ENCODE data around the gene ACKR1. TPM values are rescaled to one million over a fixed set of nuclear protein-coding genes. Genes with fewer than 3 reads are reported as not detected.

ACKR1 gene
- total and polyA plus RNA-seq, 2 donors (not counting 3 experiments of a cell fraction or from before 2014, with no cell fraction given), result 0.15 to 1.3 TPM

GRCh38 chr1:159229896-159230295 lies 25.2 kb downstream of the ACKR1 start:
- H3K79me2 ChIP-seq (ENCODE audit: control insufficient read depth, insufficient read depth, low read length), result no peaks in the 10 kb centered on the region
- H3K4me2 ChIP-seq (ENCODE audit: insufficient read depth, low read length), result no peak overlapping the region
- no TSS peak for BruUV-seq (replicated peaks)
- TF ChIP-seq JUN (IDR thresholded peaks at IDR 0.05; ENCODE audit: borderline replicate concordance, insufficient read depth, insufficient read length, low read depth) (no peak), GATA2 (IDR thresholded peaks at IDR 0.05; ENCODE audit: insufficient read depth, insufficient read length, low read depth, low read length) (peak; percentile 57)
- no peak overlapping the region for H2AFZ ChIP-seq (ENCODE audit: low read depth, low read length)
- no peaks in the 10 kb centered on the region for H3K4me1 ChIP-seq (ENCODE audit: control insufficient read depth, extremely low read depth, insufficient read depth, low read length)
- intact Hi-C loops (cut with micrococcal nuclease) (no loop called here), dilution Hi-C loops (cut with MboI; ENCODE audit: extremely low pct_ligation_motif_present, low sequenced_read_pairs) (no loop called here)
- no peaks in the 10 kb centered on the region for H4K20me1 ChIP-seq (replicated peaks; ENCODE audit: control insufficient read depth, extremely low read depth, insufficient read depth, low read length)
- no peak for FAIRE-seq
- H3K9ac ChIP-seq (replicated peaks; ENCODE audit: extremely low read depth, insufficient read depth, low read length), result no peak overlapping the region
- DNase-seq (ENCODE audit: low read depth, low spot score), result peak; percentile 33
- no peaks in the 10 kb centered on the region for H3K27me3 ChIP-seq (ENCODE audit: control insufficient read depth in 2 of 2, insufficient read depth in 2 of 2, low read length in 2 of 2)
- ChIA-PET POLR2A (no interaction called here), CTCF (interaction anchor here (0.8 to 2.7 kb wide), 10 partner anchors 10 to 569 kb away, joined by 3 to 16 read pairs (median 4); no protein-coding TSS in a partner anchor)
- no peak overlapping the region for H3K4me3 ChIP-seq (replicated peaks in 1 of 3; ENCODE audit: insufficient read depth in 1 of 3, low read depth in 1 of 3, low read length in 3 of 3)
- H3K9me3 ChIP-seq (replicated peaks; ENCODE audit: control insufficient read depth, insufficient read depth, low read length), result no peaks in the 10 kb centered on the region
- H3K9me1 ChIP-seq (replicated peaks; ENCODE audit: control insufficient read depth, extremely low read depth, insufficient read depth, low read length), result no peaks in the 10 kb centered on the region
- no peak overlapping the region for H3K27ac ChIP-seq (ENCODE audit: insufficient read depth, low read depth, low read length)
- no peaks in the 10 kb centered on the region for H3K36me3 ChIP-seq (ENCODE audit: control insufficient read depth in 2 of 2, extremely low read depth in 1 of 2, insufficient read depth in 2 of 2, low read length in 2 of 2)

- CTCF ChIA-PET, result interaction anchor here (0.8 to 2.0 kb wide), 4 partner anchors 10 to 536 kb away, joined by 3 to 7 read pairs (median 3); no protein-coding TSS in a partner anchor
- no peak overlapping the region for H2AFZ ChIP-seq (ENCODE audit: low read depth, low read length)
These were observed 35.0 kb downstream of the ACKR1 start for GRCh38 chr1:159239551-159240220.

More at GRCh38 chr1:159239551-159240220, 35.0 kb downstream of the ACKR1 start:
- Histone ChIP-seq H3K4me3 (replicated peaks in 1 of 3; ENCODE audit: insufficient read depth in 1 of 3, low read depth in 1 of 3, low read length in 3 of 3) (no peak overlapping the region), H3K9ac (replicated peaks; ENCODE audit: extremely low read depth, insufficient read depth, low read length) (no peak overlapping the region), H4K20me1 (replicated peaks; ENCODE audit: control insufficient read depth, extremely low read depth, insufficient read depth, low read length) (no peaks in the 10 kb centered on the region), H3K36me3 (ENCODE audit: control insufficient read depth in 2 of 2, extremely low read depth in 1 of 2, insufficient read depth in 2 of 2, low read length in 2 of 2) (no peaks in the 10 kb centered on the region), H3K27ac (ENCODE audit: insufficient read depth, low read depth, low read length) (no peak overlapping the region), H3K9me3 (replicated peaks; ENCODE audit: control insufficient read depth, insufficient read depth, low read length) (no peaks in the 10 kb centered on the region), H3K4me1 (ENCODE audit: control insufficient read depth, extremely low read depth, insufficient read depth, low read length) (peaks cover 8% of the 10 kb centered on the region), H3K9me1 (replicated peaks; ENCODE audit: control insufficient read depth, extremely low read depth, insufficient read depth, low read length) (no peaks in the 10 kb centered on the region), H3K4me2 (ENCODE audit: insufficient read depth, low read length) (no peak overlapping the region), H3K79me2 (ENCODE audit: control insufficient read depth, insufficient read depth, low read length) (no peaks in the 10 kb centered on the region), H3K27me3 (ENCODE audit: control insufficient read depth in 2 of 2, insufficient read depth in 2 of 2, low read length in 2 of 2) (no peaks in the 10 kb centered on the region)
- TF ChIP-seq POLR2AphosphoS5 (IDR thresholded peaks at IDR 0.05; ENCODE audit: insufficient read depth, low read depth, low read length) (peak; percentile 33), EZH2 (IDR thresholded peaks at IDR 0.05; ENCODE audit: borderline replicate concordance, low read depth, low read length, severe bottlenecking) (no peak), GATA2 (IDR thresholded peaks at IDR 0.05; ENCODE audit: insufficient read depth, insufficient read length, low read depth, low read length) (peak; percentile 30)
- POLR2A ChIA-PET, result no interaction called here
- dilution Hi-C loops (cut with MboI; ENCODE audit: extremely low pct_ligation_motif_present, low sequenced_read_pairs) (no loop called here), intact Hi-C loops (cut with micrococcal nuclease) (no loop called here)
- FAIRE-seq (peak; percentile 12), DNase-seq (ENCODE audit: low read depth, low spot score) (peak; percentile 18)
- BruUV-seq (replicated peaks), result no TSS peak

All from endothelial cell of umbilical vein (primary cell).